Mesenchymal stem cell (in vitro differentiated cells and primary cell): ENCODE data around the gene HTR3B.
A peak's percentile ranks its signal among the peaks of the same experiment; 100 is the strongest.

ENCODE experiments used
- DNase-seq: peaks from one replicate; pipeline ENCODE4 v3.0.0-alpha.2; 2013
- H2AFZ ChIP-seq: one replicate; pipeline ENCODE4 v1.6.1; 2013; ENCODE audit warnings: low read depth, mild to moderate bottlenecking, control low read depth, inconsistent platforms, low read length, moderate library complexity
- H2AK5ac ChIP-seq: 2 replicates; pipeline ENCODE4 v1.6.1; 2013; ENCODE audit warnings: low read length, moderate library complexity, mild to moderate bottlenecking, inconsistent platforms; ENCODE audit not compliant: severe bottlenecking
- H2BK120ac ChIP-seq: one replicate; pipeline ENCODE4 v1.6.1; 2013; ENCODE audit warnings: low read depth, mild to moderate bottlenecking, inconsistent platforms, low read length, moderate library complexity
- H2BK12ac ChIP-seq, 2 experiments: one replicate each; pipeline ENCODE4 v1.6.1; 2013; ENCODE audit warnings: inconsistent platforms in 2 of 2, low read length in 2 of 2, mild to moderate bottlenecking in 2 of 2, moderate library complexity in 2 of 2, control low read depth in 1 of 2
- H2BK15ac ChIP-seq: one replicate; pipeline ENCODE4 v1.6.1; 2013; ENCODE audit warnings: mild to moderate bottlenecking, low read depth, inconsistent platforms; ENCODE audit not compliant: poor library complexity, severe bottlenecking
- H2BK5ac ChIP-seq: 2 replicates; pipeline ENCODE4 v1.6.1; 2013; ENCODE audit warnings: low read depth, mild to moderate bottlenecking, low read length, control low read depth, inconsistent platforms; ENCODE audit not compliant: poor library complexity, severe bottlenecking
- H3K14ac ChIP-seq, 2 experiments: one replicate each; pipeline ENCODE4 v1.6.1; 2013; ENCODE audit warnings: inconsistent platforms in 2 of 2, low read length in 2 of 2, control low read depth in 1 of 2, mild to moderate bottlenecking in 1 of 2, moderate library complexity in 1 of 2
- H3K18ac ChIP-seq, 2 experiments: one replicate each; pipeline ENCODE4 v1.6.1; 2013; ENCODE audit warnings: inconsistent platforms in 2 of 2, low read length in 2 of 2, control low read depth in 1 of 2, low read depth in 1 of 2, mild to moderate bottlenecking in 1 of 2
- H3K23ac ChIP-seq, 2 experiments: one replicate each; pipeline ENCODE4 v1.6.1; 2013; ENCODE audit warnings: inconsistent platforms in 2 of 2, low read length in 2 of 2, mild to moderate bottlenecking in 2 of 2, moderate library complexity in 2 of 2, control low read depth in 1 of 2
- H3K27ac ChIP-seq: 2 replicates; pipeline ENCODE4 v1.5.1; 2013; ENCODE audit warnings: mild to moderate bottlenecking, moderate library complexity, low read length, control low read depth, inconsistent platforms; ENCODE audit not compliant: poor library complexity, severe bottlenecking
- H3K27me3 ChIP-seq, 2 experiments: 2 replicates each; pipeline versions ENCODE4 v1.6.1 to v1.7.0; 2013; ENCODE audit warnings: low read length in 2 of 2, mild to moderate bottlenecking in 2 of 2, moderate library complexity in 2 of 2, control low read depth in 1 of 2, inconsistent platforms in 1 of 2; ENCODE audit not compliant: control insufficient read depth in 1 of 2, insufficient read depth in 1 of 2
- H3K36me3 ChIP-seq, 2 experiments: 2 replicates each; pipeline versions ENCODE4 v1.6.1 to v1.7.0; 2013; ENCODE audit warnings: low read length in 2 of 2, control low read depth in 1 of 2, inconsistent platforms in 1 of 2, low read depth in 1 of 2, mild to moderate bottlenecking in 1 of 2; ENCODE audit not compliant: insufficient read depth in 2 of 2, control insufficient read depth in 1 of 2
- H3K4ac ChIP-seq, 2 experiments: one replicate each; pipeline ENCODE4 v1.6.1; 2013; ENCODE audit warnings: inconsistent platforms in 2 of 2, low read length in 2 of 2, mild to moderate bottlenecking in 2 of 2, moderate library complexity in 2 of 2, control low read depth in 1 of 2, low read depth in 1 of 2
- H3K4me1 ChIP-seq: 2 replicates; pipeline ENCODE4 v1.6.1; 2013; ENCODE audit warnings: low read depth, low read length, control low read depth; ENCODE audit not compliant: control insufficient read depth, insufficient read depth
- H3K4me2 ChIP-seq: 2 replicates; pipeline ENCODE4 v1.6.1; 2013; ENCODE audit warnings: low read length, mild to moderate bottlenecking, inconsistent platforms; ENCODE audit not compliant: poor library complexity, severe bottlenecking
- H3K4me3 ChIP-seq, 2 experiments: 2 replicates each; pipeline versions ENCODE4 v1.5.1 to v1.7.0; 2013; ENCODE audit warnings: low read length in 2 of 2, mild to moderate bottlenecking in 2 of 2, control low read depth in 1 of 2, low read depth in 1 of 2; ENCODE audit not compliant: insufficient read depth in 1 of 2
- H3K79me1 ChIP-seq: replicated peaks from 2 replicates; pipeline ENCODE4 v1.6.1; 2013; ENCODE audit warnings: mild to moderate bottlenecking, control low read depth, low read length, inconsistent platforms; ENCODE audit not compliant: poor library complexity, severe bottlenecking
- H3K9ac ChIP-seq: 2 replicates; pipeline ENCODE4 v1.7.0; 2013; ENCODE audit warnings: mild to moderate bottlenecking, low read length, moderate library complexity
- H3K9me3 ChIP-seq: 2 replicates; pipeline ENCODE4 v1.7.0; 2013; ENCODE audit warnings: mild to moderate bottlenecking, low read length; ENCODE audit not compliant: control insufficient read depth
- H4K8ac ChIP-seq: one replicate; pipeline ENCODE4 v1.6.1; 2013; ENCODE audit warnings: inconsistent platforms, mild to moderate bottlenecking, low read length, moderate library complexity
- H4K91ac ChIP-seq: one replicate; pipeline ENCODE4 v1.6.1; 2013; ENCODE audit warnings: mild to moderate bottlenecking, low read length, inconsistent platforms
- WGBS: methylation state at CpG from one replicate; pipeline ENCODE4 v1.1.7; 2013; ENCODE audit warnings: mixed read lengths; 5-methylcytosine and 5-hydroxymethylcytosine counted together

Gene HTR3B

GRCh38 chr11:113979431-113979830 is 74.8 kb downstream of the HTR3B start:
- Histone ChIP-seq H3K27ac (no peak overlapping the region), H3K18ac (no peak overlapping the region), H3K27me3 (peaks cover 33 to 78% of the 10 kb centered on the region in 2 experiments), H3K79me1 (no peaks in the 10 kb centered on the region), H3K9ac (no peak overlapping the region), H2AK5ac (no peak overlapping the region), H3K4ac (no peak overlapping the region), H3K23ac (no peak overlapping the region), H3K36me3 (no peaks in the 10 kb centered on the region), H3K4me1 (peaks cover 6% of the 10 kb centered on the region), H2AFZ (no peak overlapping the region), H2BK5ac (no peak overlapping the region), H3K14ac (no peak overlapping the region), H3K9me3 (no peaks in the 10 kb centered on the region), H3K4me3 (no peak overlapping the region), H4K91ac (no peak overlapping the region), H2BK120ac (no peak overlapping the region), H2BK15ac (no peak overlapping the region), H2BK12ac (no peak overlapping the region), H4K8ac (no peak overlapping the region), H3K4me2 (no peak overlapping the region)
- WGBS: no CpG with 5 or more reads among the region's 1 CpG
- DNase-seq: no peak

GRCh38 chr11:113980785-113981184 is 76.2 kb downstream of the HTR3B start:
- peak overlapping the region; percentile 66 for H4K91ac ChIP-seq
- H2BK120ac ChIP-seq: no peak overlapping the region
- no peak overlapping the region for H2AK5ac ChIP-seq
- no peak overlapping the region for H3K9ac ChIP-seq
- no peak overlapping the region for H3K23ac ChIP-seq
- H3K4ac ChIP-seq: no peak overlapping the region
- no peak overlapping the region for H2BK12ac ChIP-seq
- no peak overlapping the region for H2BK5ac ChIP-seq
- no peak overlapping the region for H3K4me2 ChIP-seq
- H2AFZ ChIP-seq: no peak overlapping the region
- WGBS: 85% methylated on average over 6 of the region's 6 CpGs
- H3K27ac ChIP-seq: no peak overlapping the region
- no peak overlapping the region for H4K8ac ChIP-seq
- DNase-seq: no peak
- no peaks in the 10 kb centered on the region for H3K36me3 ChIP-seq
- H3K4me1 ChIP-seq: no peaks in the 10 kb centered on the region
- no peaks in the 10 kb centered on the region for H3K9me3 ChIP-seq
- no peaks in the 10 kb centered on the region for H3K79me1 ChIP-seq
- no peak overlapping the region for H3K4me3 ChIP-seq
- no peak overlapping the region for H3K18ac ChIP-seq
- H3K14ac ChIP-seq: no peak overlapping the region
- peaks cover 21 to 69% of the 10 kb centered on the region in 2 experiments for H3K27me3 ChIP-seq
- H2BK15ac ChIP-seq: no peak overlapping the region

GRCh38 chr11:113982306-113982705 is 77.7 kb downstream of the HTR3B start:
- Histone ChIP-seq H3K36me3 (no peaks in the 10 kb centered on the region), H3K4me3 (no peak overlapping the region), H2AFZ (no peak overlapping the region), H3K9me3 (no peaks in the 10 kb centered on the region), H4K8ac (no peak overlapping the region), H2AK5ac (no peak overlapping the region), H2BK15ac (no peak overlapping the region), H3K27ac (no peak overlapping the region), H2BK120ac (no peak overlapping the region), H3K18ac (no peak overlapping the region), H3K79me1 (no peaks in the 10 kb centered on the region), H3K4me1 (no peaks in the 10 kb centered on the region), H3K4me2 (no peak overlapping the region), H3K27me3 (peaks cover 6 to 61% of the 10 kb centered on the region in 2 experiments), H4K91ac (no peak overlapping the region), H2BK5ac (no peak overlapping the region), H3K9ac (no peak overlapping the region), H3K4ac (no peak overlapping the region), H3K14ac (no peak overlapping the region), H2BK12ac (no peak overlapping the region), H3K23ac (no peak overlapping the region)
- no peak for DNase-seq

- Histone ChIP-seq H3K27ac (no peak overlapping the region), H3K4me3 (no peak overlapping the region), H3K4ac (no peak overlapping the region), H3K18ac (no peak overlapping the region), H3K4me1 (no peaks in the 10 kb centered on the region), H4K91ac (no peak overlapping the region), H4K8ac (no peak overlapping the region), H2BK15ac (no peak overlapping the region), H3K9me3 (no peaks in the 10 kb centered on the region), H2BK12ac (no peak overlapping the region), H3K14ac (no peak overlapping the region), H3K27me3 (peaks cover 3 to 41% of the 10 kb centered on the region in 2 experiments), H2AK5ac (no peak overlapping the region), H2BK120ac (no peak overlapping the region), H3K23ac (no peak overlapping the region), H2BK5ac (no peak overlapping the region), H2AFZ (no peak overlapping the region), H3K4me2 (no peak overlapping the region), H3K36me3 (no peaks in the 10 kb centered on the region), H3K79me1 (no peaks in the 10 kb centered on the region), H3K9ac (no peak overlapping the region)
- 74% methylated on average over 6 of the region's 6 CpGs for WGBS
- no peak for DNase-seq
These were observed 80.2 kb downstream of the HTR3B start for GRCh38 chr11:113984781-113985180.
